PC-9 (cell line): ENCODE measurements around the gene CIZ1. TPM values are rescaled to one million over a fixed set of nuclear protein-coding genes. Genes with fewer than 3 reads are reported as not detected.

Experiments used
- BruUV-seq: library from RNA; stranded (reverse); fragments of 400-500 nt; replicated peaks from 2 replicates; lab custom pipeline; 2021; lab: Mats Ljungman, UMichigan
- CTCF ChIA-PET: fragments of 300-600 bp; sonication (Branson Sonifier 250); formaldehyde crosslinking; loops from one replicate; lab custom pipeline; 2022; ENCODE audit warnings: antibody characterized with exemption; lab: Charles Lee
- POLR2A ChIA-PET: fragments of 300-600 bp; sonication (Branson Sonifier 250); formaldehyde crosslinking; loops from one replicate; lab custom pipeline; 2022; ENCODE audit warnings: antibody characterized with exemption; ENCODE audit not compliant: unreplicated experiment; lab: Charles Lee
- DNase-seq, 2 experiments: peaks; one replicate each; pipeline versions ENCODE4 v3.0.0 to v3.0.0-alpha.2; 2015 to 2022; ENCODE audit warnings: mixed read lengths in 1 of 2
- H2AFZ ChIP-seq: fragments of 200-600 bp; sonication (generic); 2 replicates; pipeline ENCODE4 v1.8.1; 2017; ENCODE audit warnings: antibody characterized with exemption
- H3F3A ChIP-seq: fragments of 200-600 bp; sonication (generic); 2 replicates; pipeline ENCODE4 v1.8.1; 2017; ENCODE audit warnings: antibody characterized with exemption, mild to moderate bottlenecking, low read depth; ENCODE audit not compliant: insufficient read depth
- H3K27ac ChIP-seq: fragments of 200-600 bp; sonication (generic); 2 replicates; pipeline ENCODE4 v1.6.1; 2016; ENCODE audit warnings: mixed run types
- H3K27me3 ChIP-seq: fragments of 200-600 bp; sonication (generic); 2 replicates; pipeline ENCODE4 v1.6.1; 2016; ENCODE audit warnings: low read depth, mixed run types; ENCODE audit not compliant: insufficient read depth
- H3K36me3 ChIP-seq: fragments of 200-600 bp; sonication (generic); 2 replicates; pipeline ENCODE4 v1.6.1; 2016; ENCODE audit warnings: low read depth, mixed run types
- H3K4me1 ChIP-seq: fragments of 200-600 bp; sonication (generic); replicated peaks from 2 replicates; pipeline ENCODE4 v1.6.1; 2016; ENCODE audit warnings: mixed run types; ENCODE audit not compliant: insufficient read depth
- H3K4me2 ChIP-seq: fragments of 200-600 bp; sonication (generic); 2 replicates; pipeline ENCODE4 v1.6.1; 2017; ENCODE audit warnings: mixed run types
- H3K4me3 ChIP-seq: fragments of 200-600 bp; sonication (generic); 2 replicates; pipeline ENCODE4 v1.6.1; 2016; ENCODE audit warnings: mixed run types
- H3K79me2 ChIP-seq: fragments of 200-600 bp; sonication (generic); 2 replicates; pipeline ENCODE4 v1.6.1; 2017; ENCODE audit warnings: low read depth, mixed run types
- H3K9me2 ChIP-seq: fragments of 200-600 bp; sonication (generic); 2 replicates; pipeline ENCODE4 v1.8.1; 2017; ENCODE audit warnings: mild to moderate bottlenecking; ENCODE audit not compliant: insufficient read depth
- H3K9me3 ChIP-seq: fragments of 200-600 bp; sonication (generic); 2 replicates; pipeline ENCODE4 v1.8.1; 2016; ENCODE audit warnings: low read depth; ENCODE audit not compliant: insufficient read depth
- H4K20me1 ChIP-seq: fragments of 200-600 bp; sonication (generic); 2 replicates; pipeline ENCODE4 v1.8.1; 2017; ENCODE audit not compliant: insufficient read depth
- CTCF ChIP-seq: fragments of 200-600 bp; sonication (generic); conservative IDR thresholded peaks from 2 replicates; pipeline ENCODE4 v1.6.1; 2017; ENCODE audit warnings: mixed run types, antibody characterized with exemption, mild to moderate bottlenecking, moderate library complexity
- EZH2 ChIP-seq: fragments of 200-600 bp; sonication (generic); IDR thresholded peaks from 2 replicates; pipeline ENCODE4 v1.8.0; 2017; ENCODE audit warnings: antibody characterized with exemption, low read depth
- intact Hi-C: fragments of 100-400 bp; cut with micrococcal nuclease; formaldehyde crosslinking; loops from one replicate; pipeline ENCODE4 v1.10.0; 2022; ENCODE audit not compliant: unreplicated experiment
- total RNA-seq: library from RNA; stranded (reverse); gene quantifications from 2 replicates; pipeline ENCODE4 v1.2.3, GENCODE V29; 2021

Gene CIZ1
- total RNA-seq, 1 experiment from 2014 or later: 213 TPM

- intact Hi-C loops: loop anchor here (2.0 kb wide), 1 partner anchor 131 kb away; no protein-coding TSS in a partner anchor
- H3K4me2 ChIP-seq: no peak overlapping the region
- no peak overlapping the region for H2AFZ ChIP-seq
- peaks cover 8% of the 10 kb centered on the region; the same call in 1 of the 2 replicates for H3F3A ChIP-seq
- no peak for TF ChIP-seq CTCF
- no peak for TF ChIP-seq EZH2
- CTCF ChIA-PET: no interaction called here
- peaks cover 35% of the 10 kb centered on the region for H3K79me2 ChIP-seq
- peaks cover 13% of the 10 kb centered on the region for H3K4me1 ChIP-seq
- H3K36me3 ChIP-seq: no peaks in the 10 kb centered on the region
- no peak overlapping the region for H3K27ac ChIP-seq
- no TSS peak for BruUV-seq
- H3K27me3 ChIP-seq: no peaks in the 10 kb centered on the region
- H3K9me2 ChIP-seq: no peaks in the 10 kb centered on the region
- DNase-seq: no peak
- H4K20me1 ChIP-seq: peaks cover 19% of the 10 kb centered on the region
- H3K9me3 ChIP-seq: no peaks in the 10 kb centered on the region
- POLR2A ChIA-PET: interaction anchor here (0.5 kb wide), 1 partner anchor 60 kb away, joined by 5 read pairs; no protein-coding TSS in a partner anchor
- H3K4me3 ChIP-seq: no peak overlapping the region
Observed at GRCh38 chr9:128123451-128124080, 67.8 kb downstream of the CIZ1 start.

- Histone ChIP-seq H3K79me2 (peaks cover 33% of the 10 kb centered on the region), H2AFZ (no peak overlapping the region), H3K4me1 (peaks cover 13% of the 10 kb centered on the region), H3K27ac (no peak overlapping the region), H3K9me3 (no peaks in the 10 kb centered on the region), H3K36me3 (no peaks in the 10 kb centered on the region), H3K4me3 (no peak overlapping the region), H4K20me1 (peaks cover 19% of the 10 kb centered on the region), H3K27me3 (no peaks in the 10 kb centered on the region), H3K9me2 (no peaks in the 10 kb centered on the region), H3K4me2 (no peak overlapping the region), H3F3A (peaks cover 14% of the 10 kb centered on the region; the same call in 1 of the 2 replicates)
- TF ChIP-seq EZH2: no peak
- no peak for TF ChIP-seq CTCF
- intact Hi-C loops: no loop called here
- DNase-seq: no peak
- BruUV-seq: no TSS peak
- ChIA-PET CTCF (no interaction called here), POLR2A (interaction anchor here (0.6 kb wide), 1 partner anchor 248 kb away, joined by 3 read pairs; the partner anchor contains the start of gene URM1)
Observed at GRCh38 chr9:128122809-128123175, 68.6 kb downstream of the CIZ1 start.

- H3K79me2 ChIP-seq: peaks cover 29% of the 10 kb centered on the region
- peaks cover 14% of the 10 kb centered on the region; the same call in 1 of the 2 replicates for H3F3A ChIP-seq
- TF ChIP-seq CTCF: no peak
- no peak for TF ChIP-seq EZH2
- no peaks in the 10 kb centered on the region for H3K27me3 ChIP-seq
- peaks cover 19% of the 10 kb centered on the region for H4K20me1 ChIP-seq
- no peak for DNase-seq
- H3K9me2 ChIP-seq: no peaks in the 10 kb centered on the region
- intact Hi-C loops: no loop called here
- CTCF ChIA-PET: no interaction called here
- POLR2A ChIA-PET: interaction anchor here (0.5 to 0.6 kb wide), 2 partner anchors 130 to 249 kb away, joined by 3 read pairs; partner anchors contain the start of gene URM1
- no peak overlapping the region for H3K4me3 ChIP-seq
- H3K36me3 ChIP-seq: no peaks in the 10 kb centered on the region
- peaks cover 13% of the 10 kb centered on the region for H3K4me1 ChIP-seq
- no peak overlapping the region for H3K4me2 ChIP-seq
- no TSS peak for BruUV-seq
- no peak overlapping the region for H3K27ac ChIP-seq
- no peaks in the 10 kb centered on the region for H3K9me3 ChIP-seq
- no peak overlapping the region for H2AFZ ChIP-seq
Observed at GRCh38 chr9:128121924-128122808, 69.2 kb downstream of the CIZ1 start.
